ENCODE measurements around the gene TMEM60.
"Not testable (repeated sequence)": the region's sequence is repeated elsewhere in the genome, so short reads cannot be mapped to it uniquely, and the experiment has no call there.

TMEM60 gene

DNA sequence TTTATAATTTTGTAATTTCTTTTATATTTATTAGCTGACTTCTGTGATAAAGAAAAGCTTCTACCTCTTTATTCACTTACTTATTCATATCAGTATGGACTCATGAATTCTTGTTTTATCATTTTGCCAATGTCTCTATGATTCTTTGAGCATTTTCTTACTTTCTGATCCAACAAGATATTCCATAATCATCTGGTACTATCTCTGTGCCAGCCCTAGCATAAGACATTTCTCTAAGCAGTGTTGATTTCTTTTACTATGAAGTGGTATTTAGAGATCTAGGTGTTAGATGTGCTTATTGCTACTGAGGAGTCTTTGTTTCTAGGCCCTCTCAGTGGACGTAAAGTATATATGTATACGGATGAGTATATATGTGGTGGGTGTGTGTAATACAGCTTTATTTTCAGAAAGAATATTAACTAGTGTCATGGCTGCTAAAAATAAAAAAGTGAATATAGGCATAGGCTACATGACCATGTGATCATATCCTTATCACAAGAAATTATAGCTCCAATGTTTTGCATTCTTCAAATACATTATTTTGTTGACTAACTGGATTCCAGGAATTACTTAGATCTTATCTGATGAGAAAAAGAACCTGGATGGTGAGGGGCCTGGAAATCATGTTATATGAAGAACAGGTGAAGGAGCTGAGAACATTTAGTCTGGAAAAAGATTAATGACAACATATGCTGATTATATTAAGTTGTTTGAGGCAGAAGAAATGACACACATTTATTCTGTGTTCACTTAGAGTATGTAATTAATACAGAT, 13.5 kb upstream of the TMEM60 start:
- no peak for DNase-seq (ENCODE audit: low read depth)

DNA sequence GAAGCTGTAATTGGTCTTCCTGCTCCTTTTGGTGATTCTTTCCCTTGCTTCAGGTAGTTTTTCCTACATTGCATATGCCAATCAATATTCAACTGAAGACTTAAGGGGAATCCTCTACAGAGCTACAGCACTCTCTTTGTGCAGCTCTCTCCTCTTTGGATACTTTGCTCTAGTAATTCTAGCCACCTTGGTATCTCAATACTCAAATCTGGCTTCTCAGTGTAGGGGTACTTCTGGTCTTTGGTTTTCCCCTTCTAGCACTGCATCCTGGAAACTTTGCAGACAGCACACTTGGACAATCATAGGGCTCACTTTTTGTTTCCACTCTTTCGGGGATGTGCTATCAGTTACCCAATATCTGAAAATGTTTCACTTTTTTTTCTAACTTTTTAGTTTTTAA, 10.3 kb upstream of the TMEM60 start:
- no peak for DNase-seq (ENCODE audit: low read depth)

DNA sequence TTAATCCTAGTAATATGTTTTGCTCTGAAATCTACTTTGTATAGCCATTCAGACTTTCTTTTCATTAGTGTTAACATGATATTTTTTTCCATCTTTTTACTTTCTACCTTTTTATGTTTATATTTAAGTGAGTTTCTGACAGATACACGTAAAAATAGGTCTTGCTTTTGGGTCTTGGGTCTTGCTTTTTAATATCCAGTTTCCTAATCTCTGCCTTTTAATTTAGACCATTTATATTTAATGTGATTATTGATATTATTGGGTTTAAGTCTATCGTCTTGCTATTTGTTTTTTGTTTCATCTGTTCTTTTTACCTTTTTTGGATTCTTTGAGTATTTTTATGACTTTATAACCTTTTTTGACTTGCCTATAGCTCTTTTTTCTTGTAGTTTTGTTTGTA, 8.2 kb upstream of the TMEM60 start:
- DNase-seq (ENCODE audit: low read depth): no peak

DNA sequence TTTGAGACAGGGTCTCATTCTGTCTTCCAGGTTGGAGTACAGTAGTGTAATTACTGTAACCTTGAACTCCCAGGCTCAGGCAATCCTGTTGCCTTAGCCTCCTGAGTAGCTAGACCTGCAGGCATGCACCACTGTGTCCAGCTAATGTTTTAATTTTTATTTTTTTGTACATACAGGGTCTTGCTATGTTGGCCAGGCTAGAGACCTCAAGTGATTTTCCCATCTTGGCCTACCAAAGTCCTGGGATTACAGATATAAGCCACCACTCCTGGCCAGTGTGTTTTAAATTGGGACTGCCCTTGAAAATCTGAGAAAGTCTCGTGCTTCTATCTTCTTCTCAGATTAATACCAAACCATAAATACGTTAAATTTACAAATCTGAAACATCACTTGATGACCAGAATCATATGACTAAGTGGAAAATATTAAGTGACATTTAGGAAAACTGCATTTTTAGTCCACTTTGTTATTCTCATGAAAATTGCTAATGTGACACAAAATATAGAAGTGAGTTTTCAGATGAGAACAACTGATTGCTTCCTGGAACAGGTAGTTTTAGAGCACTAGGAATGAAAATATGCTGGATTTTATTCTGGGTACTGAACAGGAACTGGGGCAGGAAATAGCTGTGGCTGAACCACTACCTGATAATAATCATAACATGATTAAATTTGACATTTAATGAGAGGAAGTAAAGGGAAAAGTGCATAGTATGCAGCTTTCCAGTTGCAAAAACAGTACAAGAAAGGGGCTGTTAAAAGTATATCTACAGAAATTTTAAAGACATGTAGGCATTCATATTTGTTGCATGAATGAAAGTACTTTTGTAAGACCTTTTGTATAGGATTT, 4.5 kb upstream of the TMEM60 start:
- DNase-seq (ENCODE audit: low read depth): no peak

DNA sequence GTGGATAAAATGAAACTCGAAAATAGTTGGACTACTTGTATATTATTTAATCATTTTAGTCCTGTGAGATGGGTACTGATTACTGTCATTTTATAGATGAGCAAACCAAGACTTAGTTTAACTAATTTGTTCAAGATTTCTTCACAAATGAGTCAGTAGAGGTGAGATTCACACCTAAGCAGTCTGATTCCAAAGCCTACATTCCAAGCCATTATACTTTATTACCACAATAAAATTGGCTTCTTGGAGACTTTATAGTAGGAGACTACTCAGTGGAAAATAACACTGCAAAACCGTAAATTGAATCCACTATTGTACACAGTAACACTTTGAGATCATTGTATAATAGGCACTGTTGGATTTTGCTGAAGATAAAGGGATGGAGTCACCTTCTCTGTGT, 2.5 kb upstream of the TMEM60 start:
- no peak for DNase-seq (ENCODE audit: low read depth)

DNA sequence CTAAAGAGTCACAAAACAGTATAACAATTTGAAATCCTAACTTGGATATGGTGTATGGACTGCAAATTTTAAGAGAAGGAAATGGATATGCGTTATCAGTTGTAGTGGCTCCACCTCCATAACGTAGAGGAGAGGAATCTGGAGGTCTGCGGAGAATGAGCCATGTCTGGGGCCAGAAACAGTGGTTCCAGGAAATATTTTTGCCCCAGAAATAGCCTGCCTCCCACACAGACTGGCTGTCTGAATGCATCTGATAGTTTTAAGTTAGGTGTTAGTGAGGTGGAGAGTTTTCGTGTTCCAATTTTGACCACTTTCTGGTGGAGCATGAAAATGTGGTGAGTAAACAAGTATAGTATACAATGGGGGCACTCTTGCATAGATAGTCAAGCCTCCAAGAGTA, 1.9 kb upstream of the TMEM60 start:
- no peak for DNase-seq (ENCODE audit: low read depth)

DNA sequence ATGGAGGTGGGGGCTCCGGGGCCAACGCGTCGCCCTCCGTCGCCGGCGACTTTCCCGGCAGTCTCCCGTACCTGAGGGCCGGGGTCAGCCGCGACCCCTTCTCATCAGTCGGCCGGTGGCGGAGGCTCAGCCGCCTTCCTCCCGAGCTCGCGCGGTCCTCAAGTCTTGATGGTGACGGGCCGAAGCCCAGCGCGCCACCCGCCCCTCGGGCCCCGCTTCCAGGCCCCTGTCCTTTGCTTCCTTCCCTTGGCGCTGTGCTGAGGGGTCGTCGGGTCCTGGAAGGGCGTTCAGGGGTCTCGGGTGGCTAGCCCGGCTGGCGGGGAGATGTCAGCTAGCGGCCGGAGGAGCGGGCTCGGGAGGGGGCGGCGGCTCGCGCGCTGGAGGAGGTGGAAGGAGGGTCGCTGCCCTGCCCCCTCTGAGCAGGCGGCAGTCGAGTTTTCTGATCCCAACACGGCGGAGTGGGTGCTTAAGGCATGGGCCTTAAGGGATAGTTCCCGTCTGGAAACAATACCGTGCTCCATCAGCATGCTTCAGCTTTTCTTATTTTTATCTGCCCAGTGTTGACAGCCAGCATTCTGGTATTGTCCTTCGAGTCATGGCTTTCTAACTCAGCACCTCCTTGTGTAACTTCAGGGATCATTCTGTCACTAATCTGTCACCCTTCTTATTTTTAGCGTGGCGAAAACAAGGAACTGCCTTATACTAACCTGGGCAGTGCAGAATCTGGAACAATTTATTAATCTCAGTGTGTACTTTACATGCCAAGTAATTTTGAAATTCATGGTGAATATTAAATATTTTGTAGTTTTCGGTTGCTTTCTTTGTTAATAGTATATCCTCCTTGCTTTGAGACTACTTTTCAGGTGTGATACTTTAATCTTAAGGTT, 1.1 kb upstream of the TMEM60 start:
- DNase-seq (ENCODE audit: low read depth): peak; percentile 18

DNA sequence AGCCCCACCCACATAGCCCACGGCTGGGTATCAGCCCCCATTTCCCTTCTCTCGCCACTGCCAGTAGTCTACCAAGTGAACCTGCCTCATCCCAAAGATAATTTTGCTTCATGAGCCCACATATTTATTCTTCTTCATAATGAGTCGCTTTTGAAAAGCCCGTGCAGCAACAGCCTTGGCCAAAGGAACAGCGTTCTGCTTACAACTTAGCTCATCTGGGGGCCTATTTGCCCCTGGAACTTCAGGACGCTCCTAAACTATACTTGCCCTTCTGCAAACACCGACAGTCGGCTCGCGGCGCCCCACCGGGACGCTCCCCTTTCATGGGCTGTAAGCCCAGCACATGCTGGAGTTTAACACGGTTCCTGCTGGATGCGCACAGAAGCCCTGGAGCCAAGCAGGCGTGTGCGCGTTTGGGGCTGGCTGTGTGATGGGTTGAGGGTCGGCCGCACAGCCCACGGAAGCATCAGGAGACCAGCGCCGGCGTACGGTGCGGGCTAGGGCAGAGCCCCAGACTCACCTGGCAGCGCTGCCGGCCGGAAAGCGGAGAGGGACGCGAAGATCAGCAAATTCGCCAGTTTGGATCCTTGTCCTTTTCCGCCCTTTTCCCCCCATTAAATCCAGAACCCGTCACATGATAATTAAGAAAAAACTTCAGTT, 370 bp downstream of the TMEM60 start:
- no peak for DNase-seq (ENCODE audit: low read depth)

DNA sequence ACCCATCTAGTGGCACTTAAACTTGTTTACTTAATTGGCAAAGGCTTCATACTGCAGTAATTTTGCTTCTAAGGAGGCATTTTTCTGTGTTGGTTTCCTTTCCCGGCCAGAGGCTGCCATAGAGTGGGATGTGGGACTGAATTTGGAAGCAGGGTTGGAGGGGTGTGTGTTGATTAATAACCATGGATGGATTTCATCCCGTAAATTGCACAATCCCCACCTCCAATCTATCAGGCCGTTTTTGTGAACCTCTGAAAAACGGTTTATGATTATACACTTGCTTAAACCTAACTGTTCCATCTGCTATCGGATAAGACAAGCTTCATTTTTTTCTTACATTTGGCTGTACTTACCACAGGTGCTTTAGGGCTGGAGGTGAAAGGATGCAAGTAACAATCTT, 1.3 kb downstream of the TMEM60 start:
- no peak for DNase-seq (ENCODE audit: low read depth)

DNA sequence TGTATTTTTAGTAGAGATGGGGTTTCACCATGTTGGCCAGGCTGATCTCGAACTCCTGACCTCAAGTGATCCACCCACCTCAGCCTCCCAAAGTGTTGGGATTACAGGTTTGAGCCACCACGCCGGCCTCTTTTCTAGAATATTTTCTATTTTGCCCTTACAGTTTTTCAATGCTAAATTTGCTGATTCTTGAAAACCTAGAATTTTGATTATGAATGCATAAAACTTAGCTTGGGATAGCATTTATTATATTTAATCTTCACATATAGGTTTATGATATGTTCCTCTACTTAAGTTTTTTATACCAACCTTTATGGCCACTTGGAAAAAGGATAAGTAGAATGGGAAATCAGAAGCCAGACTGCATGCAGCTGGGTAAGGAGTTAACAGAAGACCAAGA, 2.1 kb downstream of the TMEM60 start:
- DNase-seq (ENCODE audit: low read depth): no peak

DNA sequence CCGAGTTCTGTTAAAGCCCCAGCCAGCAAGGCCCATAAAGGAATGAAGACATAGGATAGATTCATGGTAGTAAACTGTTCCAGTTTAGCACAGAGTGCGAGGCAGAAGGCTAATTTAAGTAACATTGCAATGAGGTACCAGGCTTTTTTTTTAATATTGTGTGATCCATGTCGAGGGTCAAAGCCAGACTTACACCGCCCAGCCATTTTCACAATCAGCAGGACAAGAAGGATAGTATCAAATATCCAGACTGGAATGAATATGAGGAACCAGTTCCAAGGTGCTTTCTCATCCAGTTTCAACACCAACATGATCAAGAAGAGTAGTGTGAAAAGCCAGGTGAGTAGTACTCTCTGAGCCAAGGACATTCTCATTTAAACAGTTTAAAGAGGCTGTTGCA, 4.2 kb downstream of the TMEM60 start:
- DNase-seq (ENCODE audit: low read depth): no peak

DNA sequence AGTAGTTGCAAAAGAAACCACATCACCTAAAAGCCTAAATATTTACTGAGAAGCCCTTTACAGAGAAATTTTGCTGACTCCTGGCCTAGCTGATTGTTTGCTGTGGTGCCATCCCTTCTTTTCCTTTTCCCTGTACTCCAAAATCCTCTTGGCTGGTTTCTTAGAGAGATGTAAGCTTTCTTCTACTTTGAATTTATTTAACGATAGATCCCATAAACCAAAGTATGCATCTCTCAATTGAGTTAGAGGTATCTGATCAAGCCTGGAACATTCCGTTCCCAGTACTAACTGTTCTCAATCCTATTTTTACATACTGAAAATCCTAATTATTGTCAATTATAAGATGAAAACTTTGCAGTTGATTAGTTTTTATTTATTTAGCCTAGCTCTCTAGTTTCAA, 6.3 kb downstream of the TMEM60 start:
- DNase-seq (ENCODE audit: low read depth): no peak

DNA sequence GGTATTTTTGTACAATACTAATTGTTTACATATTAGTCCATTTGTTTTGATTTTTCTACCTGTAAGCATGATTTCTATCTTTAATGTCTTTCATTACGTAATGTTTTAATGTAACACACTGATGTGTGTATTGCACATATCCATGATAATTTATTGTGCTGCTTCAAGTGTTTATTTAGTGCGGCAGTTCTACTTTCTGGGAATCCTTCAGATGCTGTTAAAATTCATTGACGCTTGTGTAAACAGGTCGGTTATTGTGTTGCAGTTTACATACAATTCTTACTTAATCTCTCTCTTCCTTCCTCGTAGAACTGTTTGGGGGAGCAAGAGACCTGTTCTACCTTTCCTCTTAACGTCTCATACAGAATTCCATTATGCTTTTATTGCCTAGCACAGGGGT, 6.9 kb downstream of the TMEM60 start:
- no peak for DNase-seq (ENCODE audit: low read depth)

DNA sequence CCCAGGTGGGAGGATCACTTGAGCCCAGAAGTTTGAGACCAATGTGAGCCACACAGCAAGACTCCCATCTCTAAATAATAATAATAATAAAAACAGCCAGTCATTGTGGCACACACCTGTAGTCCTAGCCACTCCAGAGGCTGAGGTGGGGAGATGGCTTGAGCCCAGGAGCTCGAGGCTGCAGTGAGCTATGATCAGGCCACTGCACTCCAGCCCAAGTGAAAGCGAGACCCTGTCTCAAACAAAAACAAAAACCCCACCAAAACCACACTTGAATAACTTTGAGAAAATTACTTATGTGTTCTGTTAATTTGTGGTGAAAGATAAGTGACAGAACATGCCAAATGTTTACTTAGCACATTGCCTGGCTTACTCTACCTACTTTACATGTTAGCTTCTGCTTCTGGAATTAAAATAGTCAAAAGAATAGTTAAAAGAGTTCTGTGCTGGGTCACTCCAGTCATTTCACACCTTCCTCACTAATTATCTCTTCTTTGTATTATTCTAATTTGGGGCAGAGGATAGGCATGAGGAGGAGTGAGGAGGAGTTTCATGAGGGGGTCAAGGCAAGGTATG, 9.8 kb downstream of the TMEM60 start:
- DNase-seq (ENCODE audit: low read depth): no peak

DNA sequence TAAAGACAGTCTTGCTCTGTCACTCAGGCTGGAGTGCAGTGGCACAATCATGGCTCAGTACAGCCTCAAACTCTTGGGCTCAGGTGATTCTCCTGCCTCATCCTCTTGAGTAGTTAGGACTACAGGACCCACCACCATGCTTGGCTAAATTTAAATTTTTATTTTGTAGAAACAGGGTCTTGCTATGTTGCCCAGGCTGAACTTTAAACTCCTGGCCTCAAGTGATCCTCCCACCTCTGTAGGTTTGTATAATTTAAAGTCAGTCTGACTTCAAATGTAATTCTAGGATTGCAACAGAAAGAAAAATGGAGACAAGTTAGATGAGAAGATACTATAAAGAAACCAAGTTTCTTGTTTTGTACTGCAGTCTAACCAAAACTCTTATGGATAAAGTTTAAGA, 11.5 kb downstream of the TMEM60 start:
- DNase-seq (ENCODE audit: low read depth): no peak

DNA sequence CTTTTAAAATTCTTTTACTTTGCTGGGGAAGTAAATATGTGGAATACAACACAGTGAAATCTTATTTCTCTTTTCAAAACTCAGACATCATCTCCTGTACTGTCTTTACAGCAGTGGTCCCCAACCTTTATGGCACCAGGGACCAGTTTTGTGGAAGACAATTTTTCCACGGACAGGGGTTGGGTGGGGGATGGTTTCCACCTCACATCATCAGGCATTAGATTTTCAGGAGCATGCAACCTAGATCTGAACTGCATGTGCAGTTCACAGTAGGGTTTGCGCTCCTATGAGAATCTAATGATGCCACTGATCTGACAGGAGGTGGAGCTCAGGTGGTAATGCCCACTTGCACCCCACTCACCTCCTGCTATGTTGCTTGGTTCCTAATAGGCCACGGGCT, 12.2 kb downstream of the TMEM60 start:
- no peak for DNase-seq (ENCODE audit: low read depth)

DNA sequence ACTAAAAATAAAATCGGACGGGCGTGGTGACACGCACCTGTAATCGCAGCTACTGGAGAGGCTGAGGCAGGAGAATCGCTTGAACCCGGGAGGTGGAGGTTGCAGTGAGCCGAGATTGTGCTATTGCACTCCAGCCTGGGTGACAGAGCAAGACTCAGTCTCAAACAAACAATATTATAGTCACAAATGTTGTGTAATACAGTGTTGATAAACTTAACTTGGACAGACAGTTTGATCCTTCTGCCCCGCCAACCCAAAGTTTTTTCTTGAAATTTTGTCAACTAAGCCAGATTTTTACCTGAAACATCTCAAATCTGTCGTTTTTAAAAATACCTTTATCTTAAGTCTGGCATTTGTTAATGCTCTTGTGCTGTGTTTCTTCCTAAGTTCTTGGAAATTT, 13.8 kb downstream of the TMEM60 start:
- not testable (repeated sequence) for DNase-seq (ENCODE audit: low read depth)

DNA sequence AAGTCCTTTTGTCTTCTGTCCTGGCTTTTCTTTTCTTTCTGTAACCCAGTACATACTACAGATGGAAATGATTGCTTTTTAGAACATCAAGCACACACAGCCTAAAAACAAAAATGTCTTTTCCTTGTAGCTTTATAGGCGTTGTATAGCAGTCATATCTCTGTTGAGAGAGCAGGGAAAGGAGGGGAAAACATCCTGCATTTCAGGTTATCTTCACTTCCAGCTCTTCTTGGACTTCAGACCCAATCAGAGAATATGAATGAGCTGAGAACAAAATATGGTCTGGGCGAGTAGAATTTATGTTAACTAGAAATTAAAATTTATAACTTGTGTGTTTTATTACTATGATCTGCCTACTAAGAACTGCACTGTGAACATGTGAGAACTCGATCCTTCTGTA, 14.7 kb downstream of the TMEM60 start:
- no peak for DNase-seq (ENCODE audit: low read depth)

DNA sequence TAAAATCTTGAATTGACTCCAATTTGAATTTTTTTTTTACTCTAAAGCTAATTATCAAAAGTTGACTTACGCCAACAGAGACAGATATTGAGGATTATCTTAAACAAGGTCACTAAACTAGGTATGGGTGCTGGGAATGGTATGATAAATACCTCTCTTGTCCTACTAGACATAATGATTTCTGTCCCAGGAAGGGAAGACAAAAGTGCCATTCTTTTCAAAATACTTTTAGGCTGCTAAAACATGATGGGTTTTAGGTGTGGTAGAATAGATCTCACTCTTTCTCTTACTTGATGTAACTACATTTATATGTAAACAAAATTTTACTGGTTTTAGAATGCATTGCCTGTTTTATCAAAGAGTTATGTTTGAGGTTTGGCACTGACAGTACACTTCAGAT, 15.1 kb downstream of the TMEM60 start:
- no peak for DNase-seq (ENCODE audit: low read depth)

DNA sequence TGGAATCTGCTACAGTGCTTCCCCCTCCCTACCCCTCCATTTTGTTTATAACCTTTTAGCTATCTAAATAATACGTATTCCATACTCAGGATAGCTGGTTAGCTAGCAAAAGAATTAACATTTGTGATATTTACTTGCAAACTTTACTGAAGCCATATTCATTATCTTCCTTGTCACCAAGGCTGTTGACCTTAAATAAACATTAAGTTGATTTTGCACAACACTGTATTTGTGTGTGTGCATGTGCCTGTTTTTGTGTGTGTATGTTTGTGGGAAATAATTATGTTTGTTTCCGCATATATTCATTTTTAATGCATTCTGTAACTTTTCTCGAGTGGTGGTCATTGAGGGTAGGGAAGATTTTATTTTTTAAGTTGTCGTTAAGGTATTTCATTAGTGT, 15.9 kb downstream of the TMEM60 start:
- DNase-seq (ENCODE audit: low read depth): no peak

DNA sequence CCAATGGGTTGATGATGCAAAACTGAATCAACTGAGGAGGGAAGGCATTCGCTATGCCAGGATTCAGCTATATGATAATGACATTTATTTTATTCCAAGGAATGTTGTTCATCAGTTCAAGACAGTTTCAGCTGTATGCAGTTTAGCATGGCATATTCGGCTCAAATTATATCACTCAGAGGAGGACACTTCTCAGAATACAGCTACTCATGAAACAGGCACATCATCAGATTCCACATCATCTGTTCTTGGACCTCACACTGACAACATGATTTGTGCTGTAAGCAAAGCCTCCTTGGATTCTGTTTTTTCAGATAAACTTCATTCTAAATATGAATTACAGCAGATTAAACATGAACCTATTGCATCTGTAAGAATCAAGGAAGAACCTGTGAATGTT, 19.7 kb downstream of the TMEM60 start:
- DNase-seq (ENCODE audit: low read depth): no peak

DNA sequence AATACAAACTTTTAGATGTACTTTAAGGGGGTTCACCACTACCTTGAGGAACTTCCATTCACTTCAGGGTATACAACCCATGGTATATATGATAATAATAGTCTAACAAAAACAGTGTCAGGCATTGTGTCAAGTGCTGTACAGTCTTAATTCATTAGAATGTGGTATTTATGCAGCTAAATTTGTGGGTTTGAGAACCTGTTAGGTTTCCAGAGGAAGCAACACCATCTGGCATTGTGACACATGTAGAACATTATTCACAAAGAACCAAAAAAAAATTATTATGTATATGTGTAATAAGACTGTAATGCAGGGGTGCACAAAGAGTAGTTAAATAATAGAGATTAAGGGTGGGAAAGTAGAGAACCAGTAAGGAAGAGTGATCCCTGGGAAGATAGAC, 26.3 kb downstream of the TMEM60 start:
- no peak for DNase-seq (ENCODE audit: low read depth)

Data from activated T-cell treated with anti-CD3 and anti-CD28 coated beads for 48 hours (primary cell).